Astrocyte of the cerebellum (primary cell): ENCODE measurements around the gene PDIK1L.

Experiments used
- DNase-seq: peaks from one replicate; pipeline ENCODE4 v3.0.0-alpha.2; 2011; ENCODE audit warnings: low read depth
- H3K4me3 ChIP-seq: 2 replicates; pipeline ENCODE4 v1.5.1; 2011; ENCODE audit warnings: mild to moderate bottlenecking, low read depth, low read length, moderate library complexity
- in situ Hi-C: cut with HindIII; loops from 2 replicates; pipeline ENCODE4 v1.10.0; 2017; ENCODE audit warnings: low sequenced_read_pairs
- TF ChIP-seq, protein P1 (sequence below): IDR thresholded peaks from 2 replicates; pipeline ENCODE4 v1.5.1; 2012; ENCODE audit warnings: low read length, low read depth, moderate library complexity, mild to moderate bottlenecking; ENCODE audit errors: missing control alignments

PDIK1L gene

DNA sequence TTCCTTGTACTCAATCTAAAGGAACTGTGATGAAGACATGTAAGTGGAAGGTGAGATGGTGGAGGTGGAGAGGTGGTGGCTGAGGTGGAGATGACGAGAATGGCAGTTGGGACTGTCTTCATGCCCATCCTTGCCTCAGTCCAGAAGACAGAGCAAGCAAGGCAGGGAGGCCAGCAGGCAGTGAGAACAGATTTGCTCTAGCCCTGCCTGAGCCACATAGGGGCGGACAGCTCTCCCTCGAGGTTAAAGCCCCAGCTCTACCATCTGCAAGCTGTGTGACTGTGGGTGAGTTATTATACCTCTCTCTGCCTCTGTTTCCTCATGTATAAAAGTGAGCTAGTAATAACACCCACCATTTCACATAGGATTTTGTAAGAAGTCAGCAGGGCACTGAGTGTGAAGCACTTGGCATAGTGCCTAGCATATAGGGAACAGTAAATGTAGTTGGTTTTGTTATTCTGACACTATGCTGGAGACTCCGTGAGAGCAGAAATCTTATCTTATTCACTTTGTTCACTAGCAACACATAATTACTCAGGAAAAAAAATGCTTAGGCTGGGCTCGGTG lies 42.4 kb downstream of the PDIK1L start:
- in situ Hi-C loops: no loop called here
- DNase-seq: no peak
- TF ChIP-seq, protein P1, sequence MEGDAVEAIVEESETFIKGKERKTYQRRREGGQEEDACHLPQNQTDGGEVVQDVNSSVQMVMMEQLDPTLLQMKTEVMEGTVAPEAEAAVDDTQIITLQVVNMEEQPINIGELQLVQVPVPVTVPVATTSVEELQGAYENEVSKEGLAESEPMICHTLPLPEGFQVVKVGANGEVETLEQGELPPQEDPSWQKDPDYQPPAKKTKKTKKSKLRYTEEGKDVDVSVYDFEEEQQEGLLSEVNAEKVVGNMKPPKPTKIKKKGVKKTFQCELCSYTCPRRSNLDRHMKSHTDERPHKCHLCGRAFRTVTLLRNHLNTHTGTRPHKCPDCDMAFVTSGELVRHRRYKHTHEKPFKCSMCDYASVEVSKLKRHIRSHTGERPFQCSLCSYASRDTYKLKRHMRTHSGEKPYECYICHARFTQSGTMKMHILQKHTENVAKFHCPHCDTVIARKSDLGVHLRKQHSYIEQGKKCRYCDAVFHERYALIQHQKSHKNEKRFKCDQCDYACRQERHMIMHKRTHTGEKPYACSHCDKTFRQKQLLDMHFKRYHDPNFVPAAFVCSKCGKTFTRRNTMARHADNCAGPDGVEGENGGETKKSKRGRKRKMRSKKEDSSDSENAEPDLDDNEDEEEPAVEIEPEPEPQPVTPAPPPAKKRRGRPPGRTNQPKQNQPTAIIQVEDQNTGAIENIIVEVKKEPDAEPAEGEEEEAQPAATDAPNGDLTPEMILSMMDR: no peak
- no peak overlapping the region for H3K4me3 ChIP-seq

DNA sequence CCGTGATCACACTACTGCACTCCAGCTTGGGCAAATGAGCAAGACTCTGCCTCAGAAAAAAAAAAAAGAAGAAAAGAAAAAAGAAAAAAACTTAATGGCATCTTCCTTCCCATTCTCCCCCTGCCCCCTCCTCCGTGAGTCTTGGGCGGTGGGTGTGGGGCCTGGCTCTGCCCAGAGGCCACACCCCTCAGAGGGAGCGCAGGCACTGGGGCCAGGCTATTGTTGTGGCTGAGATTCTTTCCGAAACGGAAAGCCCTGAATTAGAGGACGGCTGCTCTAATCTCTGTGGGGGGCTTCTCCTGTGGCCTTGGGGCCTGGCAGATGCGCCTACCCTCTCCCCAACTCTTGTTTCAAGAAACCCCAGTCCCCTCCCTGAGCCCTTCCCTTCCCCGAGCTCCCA lies 43.1 kb downstream of the PDIK1L start:
- DNase-seq: no peak
- in situ Hi-C loops: no loop called here
- H3K4me3 ChIP-seq: no peak overlapping the region
- TF ChIP-seq, protein P1: no peak

DNA sequence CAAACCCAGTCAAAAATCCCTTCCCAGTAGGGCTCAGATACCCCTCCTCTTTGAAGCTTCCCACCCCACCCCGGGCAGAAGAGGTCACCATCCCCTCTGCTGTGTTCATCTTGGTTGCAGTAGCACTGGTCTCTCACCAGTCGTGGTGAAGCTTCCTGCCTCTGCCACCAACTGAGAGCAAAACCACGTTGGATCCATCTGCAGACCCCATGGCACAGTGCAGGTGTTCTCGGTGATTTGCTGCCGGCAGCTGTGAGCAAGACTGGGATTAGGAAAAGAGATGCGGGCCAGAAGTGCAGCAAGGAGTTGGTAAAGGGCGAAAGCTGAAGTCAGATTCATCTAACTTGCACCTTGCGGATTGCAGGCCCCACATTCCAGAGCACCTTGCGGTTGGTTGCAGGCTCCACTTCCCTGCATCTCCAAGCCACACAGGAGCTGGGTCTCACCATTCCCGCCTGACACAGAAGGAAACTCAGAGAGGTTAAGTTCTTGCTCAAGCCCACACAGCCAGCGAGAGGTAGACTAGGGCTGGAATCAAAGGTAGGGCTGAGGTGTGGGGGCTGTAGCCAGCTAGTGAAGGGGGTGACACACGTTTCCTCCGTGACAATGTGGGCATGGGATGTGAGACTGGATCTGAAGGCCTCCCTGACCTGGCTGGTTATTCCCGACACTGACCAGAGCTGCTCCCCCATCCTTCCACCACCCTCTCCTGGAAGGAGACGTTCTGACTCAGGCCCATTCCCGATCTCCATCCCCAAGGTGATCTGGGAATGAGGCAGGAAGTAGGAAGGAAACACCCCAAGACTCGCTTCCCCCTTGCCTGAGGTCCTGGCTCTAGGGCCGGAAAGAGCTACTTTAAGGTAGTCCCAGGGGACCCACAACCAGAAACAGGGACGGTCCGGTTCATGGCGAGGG lies 44.0 kb downstream of the PDIK1L start:
- TF ChIP-seq, protein P1: no peak
- no peak for DNase-seq
- no peak overlapping the region for H3K4me3 ChIP-seq
- in situ Hi-C loops: no loop called here

DNA sequence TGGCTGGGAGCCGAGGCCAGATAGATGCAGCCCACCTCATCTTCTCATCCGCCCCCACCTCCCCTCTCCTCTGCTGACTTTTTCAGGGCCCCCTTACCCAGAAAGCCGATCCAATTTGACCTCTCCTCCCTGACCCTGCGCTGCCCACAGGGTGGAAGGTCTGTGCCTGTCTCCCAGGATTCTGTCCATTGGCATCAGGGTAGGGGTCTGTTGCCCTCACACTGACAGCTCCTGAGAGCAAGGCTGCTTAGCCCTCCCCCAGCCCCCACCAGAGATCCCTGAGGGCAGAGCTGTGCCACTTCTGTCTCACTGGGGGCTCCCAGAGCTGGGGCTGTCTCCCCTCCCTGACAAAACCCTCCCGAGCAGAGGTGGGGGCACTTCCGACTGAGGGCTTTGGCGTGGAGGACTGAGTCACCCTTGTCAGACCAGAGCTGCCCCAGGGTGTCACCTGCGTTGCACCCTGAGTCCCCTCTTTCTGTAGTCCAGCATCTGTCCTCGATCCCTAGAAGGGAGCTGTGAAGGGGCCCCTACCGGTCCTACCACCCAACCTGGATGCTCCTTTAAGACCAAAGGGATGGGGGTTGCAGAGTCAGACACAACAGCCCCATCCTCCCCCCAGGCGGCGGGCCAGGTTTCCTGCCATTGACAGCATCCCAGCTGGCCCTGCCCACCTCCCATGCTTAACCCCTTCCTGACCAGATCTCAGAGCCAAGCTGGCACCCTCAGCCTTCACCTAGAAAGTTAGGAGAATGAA lies 44.8 kb downstream of the PDIK1L start:
- H3K4me3 ChIP-seq: no peak overlapping the region

DNA sequence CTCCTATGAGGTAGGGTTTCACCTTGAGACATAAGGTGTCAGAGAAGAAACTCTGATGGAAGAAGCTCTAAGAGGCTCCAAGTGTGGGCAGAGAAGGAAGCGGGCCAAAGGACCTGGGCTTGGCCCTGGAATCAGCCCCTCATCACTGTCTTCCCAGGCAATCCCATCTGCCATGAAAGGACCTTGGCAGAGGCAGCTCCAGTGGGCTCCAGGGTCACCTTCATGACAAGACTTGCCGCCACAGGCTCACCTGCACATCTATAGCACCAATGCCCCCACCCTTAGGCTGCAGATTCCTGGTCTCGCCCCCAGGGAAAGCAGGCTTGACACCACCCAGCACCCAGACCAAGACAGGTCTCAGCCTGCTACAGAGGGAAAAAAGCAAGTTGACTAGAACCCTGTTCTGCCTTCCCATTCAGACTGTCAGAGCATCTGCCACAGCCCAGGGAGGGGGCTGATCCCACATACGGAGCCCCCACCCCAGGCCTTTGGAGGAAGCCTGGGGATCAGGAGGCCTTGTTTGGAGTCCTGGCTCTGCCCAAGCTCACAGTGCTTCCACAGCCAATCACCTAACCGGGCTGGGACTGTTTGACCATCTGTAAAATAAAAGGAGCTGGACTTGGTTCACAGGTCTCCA lies 46.8 kb downstream of the PDIK1L start:
- no peak overlapping the region for H3K4me3 ChIP-seq
- in situ Hi-C loops: no loop called here
- TF ChIP-seq, protein P1: no peak
- no peak for DNase-seq

More for the DNA sequence above, 44.8 kb downstream of the PDIK1L start:
- TF ChIP-seq, protein P1: no peak
- no peak for DNase-seq
- in situ Hi-C loops: no loop called here
